Measurements from ENCODE around the gene ADCY10. TPM values are rescaled to one million over a fixed set of nuclear protein-coding genes. Genes with fewer than 3 reads are reported as not detected.

Gene ADCY10
- total and polyA plus RNA-seq, 2 of the 4 experiments (the other 2 are of a cell fraction): under 0.01 to 0.03 TPM

GRCh38 chr1:167824163-167824794 lies 89.7 kb downstream of the ADCY10 start:
- intact Hi-C loops (cut with micrococcal nuclease) (loop anchor here (5.0 kb wide), 1 partner anchor 113 kb away; the partner anchor contains the start of genes DCAF6 and MPC2), in situ Hi-C loops (cut with MboI; ENCODE audit: low sequenced_read_pairs) (no loop called here), dilution Hi-C loops (cut with HindIII; ENCODE audit: low sequenced_read_pairs, unreplicated experiment) (no loop called here)
- Histone ChIP-seq H3K27ac (ENCODE audit: insufficient read depth, low read length) (no peak overlapping the region), H3K18ac (ENCODE audit: low read depth, low read length) (0 out of 2 replicates have a peak overlapping the region, but pooled peaks have one; percentile 15), H3K9me1 (ENCODE audit: insufficient read depth, low read length) (peaks cover 24% of the 10 kb centered on the region), H2BK120ac (ENCODE audit: low read depth, low read length) (peak overlapping the region; percentile 65), H3K27me3 (ENCODE audit: control insufficient read depth, insufficient read depth, low read length) (no peaks in the 10 kb centered on the region), H4K5ac (ENCODE audit: low read depth, low read length) (0 out of 2 replicates have a peak overlapping the region, but pooled peaks have one; percentile 23), H3K4me3 (ENCODE audit: insufficient read depth, low read depth, low read length) (no peak overlapping the region), H2BK15ac (ENCODE audit: low read depth, low read length) (peak overlapping the region; percentile 74; the same call in 2 of the 3 replicates), H2AFZ (replicated peaks; ENCODE audit: low read length, poor library complexity) (no peak overlapping the region), H3K23ac (ENCODE audit: low read depth, low read length) (no peak overlapping the region), H3K36me3 (ENCODE audit: control insufficient read depth, insufficient read depth, low read length) (no peaks in the 10 kb centered on the region), H3K4ac (ENCODE audit: low read depth, low read length) (peak overlapping the region; percentile 26; the same call in 1 of the 2 replicates), H4K91ac (ENCODE audit: insufficient read depth, low read depth, low read length) (peak overlapping the region; percentile 58; the same call in 1 of the 2 replicates), H3K9me3 (ENCODE audit: control insufficient read depth, insufficient read depth, low read length) (no peaks in the 10 kb centered on the region), H2BK20ac (ENCODE audit: low read depth, low read length) (peak overlapping the region; percentile 63; the same call in 1 of the 2 replicates), H2AK5ac (ENCODE audit: low read depth, low read length) (peak overlapping the region; percentile 86; the same call in 1 of the 2 replicates), H4K8ac (ENCODE audit: low read depth in 2 of 2, low read length in 2 of 2) (peak overlapping the region in 1 of 2 experiments; percentile 6; a peak in 1 of 4 replicates), H3K4me1 (ENCODE audit: control insufficient read depth, insufficient read depth, low read length) (peaks cover 13% of the 10 kb centered on the region), H2BK5ac (ENCODE audit: low read depth, low read length, poor library complexity, severe bottlenecking) (no peak overlapping the region), H4K20me1 (ENCODE audit: insufficient read depth, low read length) (no peaks in the 10 kb centered on the region), H3K56ac (ENCODE audit: extremely low read depth, insufficient read depth, low read length) (no peak overlapping the region), H3K14ac (replicated peaks; ENCODE audit: low read depth, low read length) (0 out of 2 replicates have a peak overlapping the region, but pooled peaks have one; percentile 17), H2AK9ac (replicated peaks; ENCODE audit: low read depth, low read length, poor library complexity) (no peak overlapping the region), H3K9ac (ENCODE audit: low read depth, low read length) (no peak overlapping the region), H3K4me2 (ENCODE audit: low read depth, low read length) (no peak overlapping the region), H3K79me1 (ENCODE audit: low read depth in 1 of 2, low read length in 2 of 2) (peaks cover 0 to 13% of the 10 kb centered on the region in 2 experiments; a peak in 2 of 4 replicates)
- no TSS peak for BruUV-seq (replicated peaks)
- ATAC-seq (ENCODE audit: low read depth) (no peak), DNase-seq (no peak)
- CTCF ChIA-PET: interaction anchor here (1.0 kb wide), 1 partner anchor 21 kb away, joined by 3 read pairs; no protein-coding TSS in a partner anchor
- WGBS, 2 experiments (ENCODE audit: extremely low coverage in 2 of 2, insufficient read length in 1 of 2): no CpG with 5 or more reads among the region's 9 CpGs
- POLR2A ChIA-PET (ENCODE audit: unreplicated experiment): no interaction called here
- TF ChIP-seq RAD21 (IDR thresholded peaks at IDR 0.05; ENCODE audit: low read length): no peak
- no peak for TF ChIP-seq USF2 (IDR thresholded peaks at IDR 0.05; ENCODE audit: low read depth, low read length)
- no peak for TF ChIP-seq MXI1 (IDR thresholded peaks at IDR 0.05; ENCODE audit: borderline replicate concordance, low read depth, low read length)
- no peak for TF ChIP-seq NFE2L2 (IDR thresholded peaks at IDR 0.05; ENCODE audit: low read depth, low read length)
- TF ChIP-seq CHD1 (IDR thresholded peaks at IDR 0.05; ENCODE audit: low read depth, low read length): no peak
- TF ChIP-seq RFX5 (IDR thresholded peaks at IDR 0.05; ENCODE audit: low read depth, low read length): no peak

All from IMR-90 (cell line).